Measurements from ENCODE around the gene PLIN5.

PLIN5 gene

GRCh38 chr19:4519521-4520277 lies 15.3 kb downstream of the PLIN5 start:
- no peak for DNase-seq

- DNase-seq: no peak
These were observed 15.9 kb downstream of the PLIN5 start for GRCh38 chr19:4519172-4519496.

- DNase-seq: no peak
These were observed 16.5 kb downstream of the PLIN5 start, which contains the start of gene PLIN4 for GRCh38 chr19:4518345-4519171. PLIN4 (minus strand) TSS chr19:4518486; CDS start chr19:4518272, 214 bp downstream.

- DNase-seq: no peak
These were observed 17.5 kb downstream of the PLIN5 start for GRCh38 chr19:4517451-4518057.

- DNase-seq: no peak
These were observed 18.1 kb downstream of the PLIN5 start for GRCh38 chr19:4516939-4517300.

GRCh38 chr19:4516199-4516938 lies 18.7 kb downstream of the PLIN5 start:
- DNase-seq: no peak

- no peak for DNase-seq
These were observed 19.3 kb downstream of the PLIN5 start for GRCh38 chr19:4515732-4516131.

- DNase-seq: no peak
These were observed 21.8 kb downstream of the PLIN5 start for GRCh38 chr19:4513248-4513647.

GRCh38 chr19:4512070-4512469 lies 23.0 kb downstream of the PLIN5 start:
- no peak for DNase-seq

GRCh38 chr19:4511300-4512054 lies 23.5 kb downstream of the PLIN5 start:
- no peak for DNase-seq

- no peak for DNase-seq
These were observed 24.4 kb downstream of the PLIN5 start for GRCh38 chr19:4510435-4511255.

- no peak for DNase-seq
These were observed 26.3 kb downstream of the PLIN5 start for GRCh38 chr19:4508698-4509097.

- DNase-seq: no peak
These were observed 27.2 kb downstream of the PLIN5 start for GRCh38 chr19:4507804-4508203.

GRCh38 chr19:4507150-4507452 lies 27.9 kb downstream of the PLIN5 start:
- DNase-seq: no peak

GRCh38 chr19:4506449-4507149 lies 28.4 kb downstream of the PLIN5 start:
- DNase-seq: no peak

GRCh38 chr19:4505570-4506448 lies 29.2 kb downstream of the PLIN5 start:
- DNase-seq: no peak

GRCh38 chr19:4504891-4505569 lies 30.0 kb downstream of the PLIN5 start:
- DNase-seq: no peak

- no peak for DNase-seq
These were observed 30.7 kb downstream of the PLIN5 start for GRCh38 chr19:4504297-4504701.

GRCh38 chr19:4503825-4504170 lies 31.2 kb downstream of the PLIN5 start:
- DNase-seq: no peak
